ENCODE measurements around the gene SCN3B.
"Not testable (repeated sequence)": the region's sequence is repeated elsewhere in the genome, so short reads cannot be mapped to it uniquely, and the experiment has no call there.

SCN3B gene

DNA sequence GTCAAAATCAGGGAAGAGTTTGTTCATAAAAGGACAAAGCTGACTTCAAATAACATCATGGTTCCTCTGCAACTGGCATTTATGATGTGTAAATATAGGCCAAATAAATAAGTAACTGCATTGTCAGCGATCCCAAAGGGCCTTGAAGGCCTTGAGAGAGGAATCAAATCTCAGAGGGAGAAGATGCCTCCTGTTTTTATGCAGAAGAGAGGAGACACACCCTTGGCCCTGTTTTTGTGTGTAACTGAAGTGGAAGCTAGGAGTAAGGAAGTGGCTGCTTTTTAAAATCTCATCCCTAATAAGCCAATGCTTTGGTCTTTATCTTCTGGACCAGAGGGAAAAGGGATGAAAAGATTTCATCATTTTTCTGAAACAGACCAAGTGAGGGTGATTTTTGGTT lies 15.7 kb upstream of the SCN3B start:
- DNase-seq (ENCODE audit: insufficient read length, low spot score) (no peak), FAIRE-seq (no peak)
- no peak for TF ChIP-seq PAX5 (IDR thresholded peaks at IDR 0.05; ENCODE audit: insufficient read depth, low read length, severe bottlenecking)
- TF ChIP-seq POLR2AphosphoS5 (IDR thresholded peaks at IDR 0.05; ENCODE audit: low read depth, low read length), result no peak
- TF ChIP-seq SPI1 (IDR thresholded peaks at IDR 0.05; ENCODE audit: low read depth, low read length), result no peak
- TF ChIP-seq TAF1 (IDR thresholded peaks at IDR 0.05; ENCODE audit: low read depth, low read length), result no peak
- no peak for TF ChIP-seq POU2F2 (IDR thresholded peaks at IDR 0.05; ENCODE audit: low read depth, low read length)
- TF ChIP-seq POLR2A (IDR thresholded peaks at IDR 0.05; ENCODE audit: low read depth, low read length), result no peak

DNA sequence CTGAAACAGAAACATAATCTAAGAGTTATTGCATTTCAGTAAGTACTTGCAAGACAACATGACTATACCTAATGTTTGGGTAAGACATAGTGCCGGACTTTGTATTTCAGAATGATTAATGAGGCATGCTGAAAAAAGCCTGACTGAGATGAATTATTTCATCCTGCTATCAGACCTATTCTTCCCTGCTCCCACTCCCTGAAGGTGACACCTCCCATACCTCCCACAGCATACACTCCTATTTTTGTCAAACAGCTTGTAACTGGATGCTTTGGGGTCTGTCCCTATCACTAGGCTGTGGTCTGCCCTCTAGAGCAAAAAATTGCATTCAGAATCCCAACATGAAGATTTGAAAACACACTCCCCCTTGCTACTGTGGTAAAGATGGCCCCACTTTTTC lies 10.9 kb upstream of the SCN3B start:
- TF ChIP-seq POLR2A (IDR thresholded peaks at IDR 0.05; ENCODE audit: low read depth, low read length), result no peak
- TF ChIP-seq TAF1 (IDR thresholded peaks at IDR 0.05; ENCODE audit: low read depth, low read length), result no peak
- TF ChIP-seq POLR2AphosphoS5 (IDR thresholded peaks at IDR 0.05; ENCODE audit: low read depth, low read length), result no peak
- TF ChIP-seq PAX5 (IDR thresholded peaks at IDR 0.05; ENCODE audit: insufficient read depth, low read length, severe bottlenecking), result no peak
- DNase-seq (ENCODE audit: insufficient read length, low spot score) (no peak), FAIRE-seq (no peak)

DNA sequence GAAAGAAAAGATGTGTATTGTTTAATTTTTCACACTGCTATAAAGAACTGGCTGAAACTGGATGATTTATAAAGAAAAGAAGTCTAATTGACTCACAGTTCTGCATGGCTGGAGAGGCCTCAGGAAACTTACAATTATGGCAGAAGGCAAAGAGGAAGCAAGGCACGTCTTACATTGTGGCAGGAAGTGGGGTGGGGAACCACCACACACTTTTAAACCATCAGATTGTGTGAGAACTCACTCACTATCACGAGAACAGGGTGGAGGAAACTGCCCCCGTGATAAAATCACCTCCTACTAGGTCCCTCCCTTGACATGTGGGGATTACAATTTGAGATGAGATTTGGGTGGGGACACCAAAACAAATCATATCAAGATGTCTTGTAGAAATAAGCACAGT lies 5.5 kb upstream of the SCN3B start:
- peak; percentile 85 for FAIRE-seq
- DNase-seq (ENCODE audit: insufficient read length, low spot score), result not testable (repeated sequence)
- TF ChIP-seq PAX5 (IDR thresholded peaks at IDR 0.05; ENCODE audit: insufficient read depth, low read length, severe bottlenecking) (peak; percentile 22), SPI1 (IDR thresholded peaks at IDR 0.05; ENCODE audit: low read depth, low read length) (peak; percentile 49)

DNA sequence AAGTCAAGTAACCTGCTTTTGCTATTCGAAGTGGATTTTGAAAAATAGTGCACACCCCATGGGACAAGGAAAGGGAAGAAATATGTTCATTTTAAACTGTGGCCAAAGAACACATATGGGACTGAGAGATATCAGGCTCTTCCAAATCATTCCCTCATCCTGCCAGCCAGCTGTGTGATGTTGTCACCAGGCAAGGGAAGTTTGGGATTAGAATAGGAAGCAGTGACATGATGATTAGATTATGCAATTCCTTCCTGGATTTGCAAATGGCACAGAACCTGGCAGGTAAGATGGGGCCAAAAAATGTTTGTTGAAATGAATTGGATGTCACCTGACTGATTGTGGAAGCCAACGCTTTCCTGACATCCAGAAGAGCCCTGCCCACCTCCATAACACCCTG lies 4.9 kb upstream of the SCN3B start:
- peak; percentile 68 for FAIRE-seq
- no peak for DNase-seq (ENCODE audit: insufficient read length, low spot score)
- TF ChIP-seq PAX5 (IDR thresholded peaks at IDR 0.05; ENCODE audit: insufficient read depth, low read length, severe bottlenecking) (no peak), POU2F2 (IDR thresholded peaks at IDR 0.05; ENCODE audit: low read depth, low read length) (no peak), SPI1 (IDR thresholded peaks at IDR 0.05; ENCODE audit: low read depth, low read length) (no peak), POLR2AphosphoS5 (IDR thresholded peaks at IDR 0.05; ENCODE audit: low read depth, low read length) (no peak), POLR2A (IDR thresholded peaks at IDR 0.05; ENCODE audit: low read depth, low read length) (no peak)

GRCh38 chr11:123653827-123654565 lies 428 bp downstream of the SCN3B start:
- DNase-seq (ENCODE audit: insufficient read length, low spot score) (peak; percentile 62), FAIRE-seq (peak; percentile 55)
- TF ChIP-seq POLR2A (IDR thresholded peaks at IDR 0.05; ENCODE audit: low read depth, low read length), result no peak
- TF ChIP-seq TAF1 (IDR thresholded peaks at IDR 0.05; ENCODE audit: low read depth, low read length), result no peak

GRCh38 chr11:123653483-123653826 lies 969 bp downstream of the SCN3B start:
- FAIRE-seq, result no peak
- TF ChIP-seq POU2F2 (IDR thresholded peaks at IDR 0.05; ENCODE audit: low read depth, low read length) (no peak), POLR2A (IDR thresholded peaks at IDR 0.05; ENCODE audit: low read depth, low read length) (no peak), POLR2AphosphoS5 (IDR thresholded peaks at IDR 0.05; ENCODE audit: low read depth, low read length) (no peak), TAF1 (IDR thresholded peaks at IDR 0.05; ENCODE audit: low read depth, low read length) (no peak), SPI1 (IDR thresholded peaks at IDR 0.05; ENCODE audit: low read depth, low read length) (no peak), PAX5 (IDR thresholded peaks at IDR 0.05; ENCODE audit: insufficient read depth, low read length, severe bottlenecking) (no peak)
- DNase-seq (ENCODE audit: insufficient read length, low spot score), result no peak

- FAIRE-seq (no peak), DNase-seq (ENCODE audit: insufficient read length, low spot score) (no peak)
- TF ChIP-seq PAX5 (IDR thresholded peaks at IDR 0.05; ENCODE audit: insufficient read depth, low read length, severe bottlenecking) (no peak), POLR2AphosphoS5 (IDR thresholded peaks at IDR 0.05; ENCODE audit: low read depth, low read length) (no peak), POU2F2 (IDR thresholded peaks at IDR 0.05; ENCODE audit: low read depth, low read length) (no peak), TAF1 (IDR thresholded peaks at IDR 0.05; ENCODE audit: low read depth, low read length) (no peak), SPI1 (IDR thresholded peaks at IDR 0.05; ENCODE audit: low read depth, low read length) (no peak), POLR2A (IDR thresholded peaks at IDR 0.05; ENCODE audit: low read depth, low read length) (no peak)
These were observed 1.8 kb downstream of the SCN3B start for GRCh38 chr11:123652599-123652998.

- DNase-seq (ENCODE audit: insufficient read length, low spot score) (no peak), FAIRE-seq (no peak)
- TF ChIP-seq PAX5 (IDR thresholded peaks at IDR 0.05; ENCODE audit: insufficient read depth, low read length, severe bottlenecking) (no peak), SPI1 (IDR thresholded peaks at IDR 0.05; ENCODE audit: low read depth, low read length) (no peak)
These were observed 3.5 kb downstream of the SCN3B start for GRCh38 chr11:123650901-123651300.

DNA sequence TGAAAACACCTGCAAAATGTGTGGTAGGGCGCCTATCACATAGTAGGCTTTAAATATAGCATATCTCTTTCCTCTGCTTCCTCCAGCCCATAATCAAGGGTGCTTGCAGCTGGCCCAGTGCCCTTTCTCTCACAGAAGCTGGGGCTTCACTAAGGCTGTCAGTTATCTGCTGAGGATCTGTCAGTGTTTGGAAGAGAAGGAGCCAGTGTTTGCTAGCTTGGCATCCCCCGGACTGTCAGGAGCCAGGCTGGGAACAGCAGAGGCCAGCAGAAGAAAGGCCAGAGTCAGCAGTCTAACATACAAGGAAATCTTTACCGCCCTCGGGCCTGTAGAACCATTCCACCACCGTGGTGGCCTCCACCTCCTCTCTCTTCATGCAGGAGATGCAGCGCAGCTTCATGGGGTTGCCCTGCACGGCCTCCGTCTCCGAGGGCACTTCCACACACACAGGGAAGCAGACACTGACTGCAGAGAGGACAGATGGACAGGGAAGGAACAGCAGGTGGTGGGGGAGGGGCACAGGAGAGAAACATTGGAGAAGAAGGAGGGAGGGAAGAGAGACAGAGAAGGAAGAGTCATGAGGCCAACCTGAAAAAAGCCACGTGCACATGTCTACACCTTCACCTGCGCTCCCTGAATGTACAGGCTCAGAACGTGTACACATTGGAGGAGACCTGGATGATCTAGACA lies 9.0 kb downstream of the SCN3B start:
- no peak for DNase-seq (ENCODE audit: insufficient read length, low spot score)
- TF ChIP-seq POLR2AphosphoS5 (IDR thresholded peaks at IDR 0.05; ENCODE audit: low read depth, low read length), result no peak
- TF ChIP-seq PAX5 (IDR thresholded peaks at IDR 0.05; ENCODE audit: insufficient read depth, low read length, severe bottlenecking), result no peak
- TF ChIP-seq SPI1 (IDR thresholded peaks at IDR 0.05; ENCODE audit: low read depth, low read length), result no peak
- TF ChIP-seq TAF1 (IDR thresholded peaks at IDR 0.05; ENCODE audit: low read depth, low read length), result no peak
- no peak for FAIRE-seq

DNA sequence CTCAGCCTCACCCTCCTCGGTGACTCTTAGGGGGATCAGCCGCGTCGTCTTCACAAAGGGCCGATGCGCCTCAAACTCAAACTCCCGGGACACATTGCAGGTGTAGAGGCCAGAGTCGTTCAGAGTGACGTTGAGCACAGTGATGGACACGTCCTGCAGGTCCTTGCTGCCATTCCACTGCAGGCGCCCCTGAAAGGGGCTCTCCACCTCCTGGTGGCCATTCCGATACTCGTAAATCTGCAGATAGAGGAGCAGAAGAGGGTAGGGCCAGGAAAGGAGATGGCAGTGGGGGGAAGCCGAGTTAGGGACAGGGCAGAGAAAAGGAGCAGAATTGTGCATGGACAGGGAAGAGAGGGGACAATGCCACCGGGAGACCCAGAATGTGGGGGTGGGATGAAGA lies 12.0 kb downstream of the SCN3B start:
- TF ChIP-seq POU2F2 (IDR thresholded peaks at IDR 0.05; ENCODE audit: low read depth, low read length) (no peak), TAF1 (IDR thresholded peaks at IDR 0.05; ENCODE audit: low read depth, low read length) (no peak), POLR2A (IDR thresholded peaks at IDR 0.05; ENCODE audit: low read depth, low read length) (no peak), POLR2AphosphoS5 (IDR thresholded peaks at IDR 0.05; ENCODE audit: low read depth, low read length) (no peak), PAX5 (IDR thresholded peaks at IDR 0.05; ENCODE audit: insufficient read depth, low read length, severe bottlenecking) (no peak), SPI1 (IDR thresholded peaks at IDR 0.05; ENCODE audit: low read depth, low read length) (no peak)
- FAIRE-seq, result no peak
- no peak for DNase-seq (ENCODE audit: insufficient read length, low spot score)
